Upper lobe of left lung (tissue), 6 donors: ENCODE results near the gene SPNS1. TPM values are rescaled to one million over a fixed set of nuclear protein-coding genes. Genes with fewer than 3 reads are reported as not detected.

ENCODE experiments used
- ATAC-seq, 2 donors: fragments of 200-7000 bp; cut with Tn5 transposase; one replicate each; pipeline ENCODE4 v1.9.1; 2022; ENCODE audit warnings: mild to moderate bottlenecking in 2 of 2, moderate library complexity in 2 of 2; ENCODE audit not compliant: low FRiP score in 2 of 2
- DNase-seq, 2 donors: peaks; one replicate each; pipeline ENCODE4 v3.0.0-alpha.2; 2019 to 2020
- H3K27ac ChIP-seq, 4 donors: fragments of 200-600 bp; sonication (generic); one replicate each; pipeline ENCODE4 v1.5.1; 2016 to 2019
- H3K27me3 ChIP-seq, 4 donors: fragments of 200-600 bp; sonication (generic); one replicate each; pipeline ENCODE4 v1.5.1; 2017 to 2019
- H3K36me3 ChIP-seq, 4 donors: fragments of 200-600 bp; sonication (generic); one replicate each; pipeline ENCODE4 v1.5.1; 2016 to 2019
- H3K4me1 ChIP-seq, 4 donors: fragments of 200-600 bp; sonication (generic); one replicate each; pipeline ENCODE4 v1.5.1; 2018 to 2019
- H3K4me3 ChIP-seq, 4 donors: fragments of 200-600 bp; sonication (generic); one replicate each; pipeline ENCODE4 v1.5.1; 2017 to 2019; ENCODE audit warnings: mild to moderate bottlenecking in 2 of 4, moderate library complexity in 1 of 4
- H3K9me3 ChIP-seq, 4 donors: fragments of 200-600 bp; sonication (generic); one replicate each; pipeline ENCODE4 v1.5.1; 2018 to 2019
- CTCF ChIP-seq, 6 experiments: fragments of 450-650 bp in 4 of 6; fragments of 200-600 bp in 2 of 6; sonication (generic) in 2 of 6; IDR thresholded peaks; one replicate each; pipeline ENCODE4 v1.5.1; 2016 to 2019; ENCODE audit warnings: antibody characterized with exemption in 6 of 6
- EP300 ChIP-seq, 4 donors: sonication (generic); formaldehyde crosslinking; IDR thresholded peaks; one replicate each; pipeline ENCODE4 v1.5.1; 2017; ENCODE audit warnings: antibody characterized with exemption in 4 of 4, control low read depth in 2 of 4
- POLR2A ChIP-seq, 4 donors: fragments of 450-650 bp; IDR thresholded peaks; one replicate each; pipeline ENCODE4 v1.5.1; 2016 to 2017; ENCODE audit warnings: antibody characterized with exemption in 4 of 4, mild to moderate bottlenecking in 2 of 4
- POLR2AphosphoS5 ChIP-seq, 2 donors: sonication (generic); formaldehyde crosslinking; IDR thresholded peaks; one replicate each; pipeline ENCODE4 v1.5.1; 2017; ENCODE audit warnings: antibody characterized with exemption in 2 of 2
- WGBS, 2 donors: methylation state at CpG; one replicate each; pipeline ENCODE4 v1.1.5; 2017 to 2018; 5-methylcytosine and 5-hydroxymethylcytosine counted together
- total RNA-seq, 6 donors: library from RNA; depleted of rRNA in 4 of 6; stranded (reverse); fragments of >200 nt in 4 of 6; gene quantifications; one replicate each; pipeline versions ENCODE4 v1.1.0 to v1.2.1, GENCODE V29; 2016 to 2021
- donor health status: DM: no; HTN: no; CAD: no; lungs with moderate emphysema.
- donor health status: DM: no; HTN: yes; CAD: no; lungs with severe emphysema.

The SPNS1 gene
- total RNA-seq, 6 donors from 2014 or later, result 23.4 to 84.7 (median 68.7) TPM

GRCh38 chr16:29007730-29008593 is 33.4 kb downstream of the SPNS1 start:
- Histone ChIP-seq H3K27me3 (no peaks in the 10 kb centered on the region), H3K36me3 (no peaks in the 10 kb centered on the region), H3K9me3 (no peaks in the 10 kb centered on the region), H3K27ac (peak overlapping the region in 1 of 4 donors; percentile 11), H3K4me1 (peaks cover 0 to 6% (median 0%) of the 10 kb centered on the region in 4 donors), H3K4me3 (no peak overlapping the region)
- TF ChIP-seq CTCF (IDR thresholded peaks at IDR 0.05), result no peak
- TF ChIP-seq POLR2AphosphoS5 (IDR thresholded peaks at IDR 0.05), result no peak
- no peak for TF ChIP-seq POLR2A (IDR thresholded peaks at IDR 0.05)
- TF ChIP-seq EP300 (IDR thresholded peaks at IDR 0.05), result no peak
- WGBS, 2 donors, result 59 to 63% methylated on average over 10 of the region's 10 CpGs
- DNase-seq (no peak), ATAC-seq (peak; percentile 17 to 71)

- TF ChIP-seq EP300 (IDR thresholded peaks at IDR 0.05), result no peak
- no peak for TF ChIP-seq CTCF (IDR thresholded peaks at IDR 0.05)
- no peak for TF ChIP-seq POLR2A (IDR thresholded peaks at IDR 0.05)
- no peak for TF ChIP-seq POLR2AphosphoS5 (IDR thresholded peaks at IDR 0.05)
- 47 to 52% methylated on average over 13 of the region's 14 CpGs for WGBS, 2 donors
- Histone ChIP-seq H3K4me3 (no peak overlapping the region), H3K27me3 (no peaks in the 10 kb centered on the region), H3K4me1 (peaks cover 0 to 12% (median 1%) of the 10 kb centered on the region in 4 donors), H3K27ac (peak overlapping the region in 1 of 4 donors; percentile 31), H3K36me3 (no peaks in the 10 kb centered on the region), H3K9me3 (no peaks in the 10 kb centered on the region)
- no peak for DNase-seq
- ATAC-seq, result peak in 1 of 2 donors; percentile 35
Observed at GRCh38 chr16:29009050-29009837, 34.7 kb downstream of the SPNS1 start.

GRCh38 chr16:29009838-29010166 is 35.2 kb downstream of the SPNS1 start:
- H3K27ac ChIP-seq, result peak overlapping the region in 1 of 4 donors; percentile 31
- DNase-seq, result no peak
- TF ChIP-seq CTCF (IDR thresholded peaks at IDR 0.05), result no peak
- no peak for TF ChIP-seq POLR2AphosphoS5 (IDR thresholded peaks at IDR 0.05)
- TF ChIP-seq POLR2A (IDR thresholded peaks at IDR 0.05), result no peak
- TF ChIP-seq EP300 (IDR thresholded peaks at IDR 0.05), result no peak
- 88 to 93% methylated on average over 2 of the region's 2 CpGs for WGBS, 2 donors
- H3K9me3 ChIP-seq, result no peaks in the 10 kb centered on the region
- no peak for ATAC-seq
- H3K27me3 ChIP-seq, result no peaks in the 10 kb centered on the region
- peaks cover 0 to 12% (median 1%) of the 10 kb centered on the region in 4 donors for H3K4me1 ChIP-seq
- no peak overlapping the region for H3K4me3 ChIP-seq
- no peaks in the 10 kb centered on the region for H3K36me3 ChIP-seq

GRCh38 chr16:29011112-29011511 is 36.5 kb downstream of the SPNS1 start:
- H3K27me3 ChIP-seq, result no peaks in the 10 kb centered on the region
- no peaks in the 10 kb centered on the region for H3K9me3 ChIP-seq
- H3K36me3 ChIP-seq, result no peaks in the 10 kb centered on the region
- WGBS, 2 donors, result 73 to 77% methylated on average over 8 of the region's 8 CpGs
- ATAC-seq, result no peak
- no peak for DNase-seq
- H3K27ac ChIP-seq, result no peak overlapping the region
- no peak for TF ChIP-seq POLR2AphosphoS5 (IDR thresholded peaks at IDR 0.05)
- H3K4me3 ChIP-seq, result no peak overlapping the region
- peaks cover 0 to 12% (median 1%) of the 10 kb centered on the region in 4 donors for H3K4me1 ChIP-seq

GRCh38 chr16:29011851-29012250 is 37.3 kb downstream of the SPNS1 start:
- H3K4me1 ChIP-seq, result peaks cover 0 to 12% (median 1%) of the 10 kb centered on the region in 4 donors
- WGBS, 2 donors, result 91 to 95% methylated on average over 4 of the region's 4 CpGs
- no peaks in the 10 kb centered on the region for H3K9me3 ChIP-seq
- H3K27ac ChIP-seq, result no peak overlapping the region
- H3K36me3 ChIP-seq, result no peaks in the 10 kb centered on the region
- no peak for DNase-seq
- TF ChIP-seq CTCF (IDR thresholded peaks at IDR 0.05) (no peak), POLR2A (IDR thresholded peaks at IDR 0.05) (no peak), EP300 (IDR thresholded peaks at IDR 0.05) (no peak), POLR2AphosphoS5 (IDR thresholded peaks at IDR 0.05) (no peak)
- no peaks in the 10 kb centered on the region for H3K27me3 ChIP-seq
- no peak for ATAC-seq
- no peak overlapping the region for H3K4me3 ChIP-seq
